GM18520 (cell line): ENCODE results near the gene KLHL4.
"Not testable (repeated sequence)": the region's sequence is repeated elsewhere in the genome, so short reads cannot be mapped to it uniquely, and the experiment has no call there.

ENCODE experiments used
- ATAC-seq: cut with Tn5 transposase; IDR thresholded peaks from one replicate; pipeline ENCODE4 v1.9.1; 2021; ENCODE audit not compliant: unreplicated experiment

The KLHL4 gene

DNA sequence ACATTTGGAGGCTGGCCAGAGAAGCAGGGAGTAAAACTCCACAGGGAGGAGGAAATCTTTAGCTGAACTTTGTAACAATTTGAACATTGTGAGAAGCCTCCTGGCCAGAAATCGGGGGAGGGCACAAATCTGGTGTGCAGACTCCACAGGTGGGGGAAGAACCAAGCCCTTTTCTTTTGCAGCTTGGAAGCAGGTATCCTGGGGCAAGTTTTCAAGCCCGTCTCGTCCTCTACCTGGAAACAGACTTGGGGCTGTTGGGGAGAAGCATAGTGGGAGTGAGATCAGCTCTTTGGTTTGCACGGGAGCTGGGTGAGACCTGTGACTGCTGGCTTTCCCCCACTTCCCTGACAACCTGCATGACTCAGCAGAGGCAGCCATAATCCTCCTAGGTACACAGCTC is 123.8 kb downstream of the KLHL4 start:
- not testable (repeated sequence) for ATAC-seq

DNA sequence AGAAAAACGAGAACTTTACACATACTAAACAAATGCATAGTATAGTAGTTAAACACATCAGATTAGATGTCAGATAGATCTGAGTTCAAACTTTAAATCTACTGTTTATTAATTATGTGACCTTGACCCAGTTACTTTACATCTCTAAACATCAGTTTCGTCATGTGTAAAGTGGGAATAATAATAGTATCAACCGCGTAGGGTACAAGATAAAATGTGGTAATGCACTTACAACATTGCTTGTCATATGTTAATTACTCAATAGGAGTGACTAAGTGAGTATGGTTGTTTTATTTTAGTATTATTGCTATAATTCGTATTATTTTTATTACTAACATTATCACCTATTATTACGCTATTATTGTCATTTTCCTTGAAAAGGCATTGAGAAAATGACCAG is 144.2 kb downstream of the KLHL4 start:
- ATAC-seq: no peak

DNA sequence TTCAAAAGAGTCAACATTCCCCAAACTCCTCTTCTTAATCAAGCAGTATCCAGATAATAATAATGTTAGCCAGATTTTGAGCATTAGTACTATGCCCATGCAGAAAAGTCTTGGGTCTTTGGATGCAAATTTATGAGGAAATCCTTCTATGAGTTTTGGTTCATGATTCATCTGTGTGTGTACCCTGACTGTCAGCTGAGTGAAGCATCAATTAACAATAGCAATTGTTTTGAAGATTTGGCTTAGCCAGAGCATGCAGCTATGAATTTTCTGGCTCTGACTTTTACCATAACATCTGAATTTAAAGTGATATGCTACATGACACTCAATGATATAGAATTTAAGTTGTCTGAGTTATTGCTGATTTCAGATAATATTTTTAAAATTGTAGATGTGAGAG is 145.8 kb downstream of the KLHL4 start:
- no peak for ATAC-seq

DNA sequence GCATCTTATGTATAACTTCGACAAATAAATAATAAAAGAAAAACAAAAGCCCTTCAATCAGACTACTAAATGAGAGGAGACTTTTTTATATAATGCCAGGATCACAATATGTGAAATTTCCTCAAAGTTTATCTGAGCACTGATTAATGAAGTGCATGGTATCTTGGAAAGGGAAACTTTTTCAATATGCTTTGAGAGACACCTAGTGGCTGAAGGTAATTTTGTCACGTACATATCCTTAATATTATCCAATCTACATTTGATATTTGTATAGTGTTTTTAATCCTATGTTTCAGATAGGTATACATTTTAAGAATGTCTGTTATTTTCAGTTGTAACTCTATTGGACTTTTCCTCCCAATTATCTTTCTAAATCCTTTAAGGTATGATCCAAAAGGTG is 146.8 kb downstream of the KLHL4 start:
- no peak for ATAC-seq

DNA sequence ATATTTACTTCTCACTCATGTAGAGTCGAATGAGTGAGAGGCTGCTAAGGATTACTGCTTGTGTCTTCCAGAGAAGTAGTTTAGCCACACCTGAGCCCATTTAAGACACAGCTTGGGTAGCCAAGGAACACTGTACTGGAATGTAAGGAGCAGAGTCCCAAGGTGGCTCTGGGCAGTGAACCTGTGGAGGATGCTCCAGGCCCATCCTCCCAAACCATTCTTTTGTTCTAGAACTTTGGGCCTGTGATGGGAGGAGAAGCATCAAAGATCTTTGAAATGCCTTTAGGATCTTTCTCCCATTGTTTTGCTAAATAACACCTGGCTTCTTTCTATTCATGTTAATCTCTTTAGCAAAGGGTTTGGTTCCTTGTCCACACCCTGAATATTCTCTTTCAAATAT is 162.2 kb downstream of the KLHL4 start:
- no peak for ATAC-seq

DNA sequence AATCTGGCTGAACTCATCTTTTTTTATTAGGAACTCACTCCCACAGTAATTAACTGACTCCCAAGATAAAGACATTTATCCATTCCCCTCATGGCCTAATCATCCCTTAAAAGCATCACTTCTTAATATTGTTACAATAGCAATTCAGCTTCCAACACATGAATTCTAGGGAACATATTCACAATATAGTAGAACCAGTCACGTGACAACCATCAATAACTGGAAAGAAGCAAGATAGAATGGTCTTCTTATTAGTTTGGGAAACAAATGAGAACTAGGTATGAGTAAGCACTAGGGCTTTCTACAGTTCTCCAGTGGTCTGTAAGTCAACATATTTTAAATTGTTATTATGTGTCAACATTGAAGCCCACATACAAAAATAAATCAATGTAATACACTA is 170.1 kb downstream of the KLHL4 start:
- no peak for ATAC-seq

DNA sequence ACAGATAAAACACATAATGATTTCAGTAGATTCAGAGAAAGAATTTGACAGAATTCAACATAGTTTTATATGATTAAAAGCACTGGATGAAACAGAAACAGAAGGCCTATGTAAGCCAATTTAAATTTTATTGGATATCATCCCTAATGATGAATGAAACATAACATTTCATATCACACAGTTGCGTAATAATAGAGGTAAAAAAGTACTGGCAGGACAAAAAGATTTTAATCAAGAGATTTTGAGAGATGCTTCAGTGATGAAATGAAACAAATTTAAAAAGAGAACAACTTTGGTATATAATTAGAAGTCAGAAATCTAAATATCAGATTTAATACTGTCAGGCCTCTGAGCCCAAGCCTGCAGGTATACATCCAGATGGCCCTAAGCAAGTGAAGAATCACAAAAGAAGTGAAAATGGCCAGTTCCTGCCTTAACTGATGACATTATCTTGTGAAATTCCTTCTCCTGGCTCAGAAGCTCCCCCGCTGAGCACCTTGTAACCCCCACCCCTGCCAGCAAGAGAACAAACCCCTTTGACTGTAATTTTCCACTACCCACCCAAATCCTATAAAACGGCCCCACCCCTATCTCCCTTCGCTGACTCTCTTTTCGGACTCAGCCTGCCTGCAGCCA is 170.6 kb downstream of the KLHL4 start:
- not testable (repeated sequence) for ATAC-seq

DNA sequence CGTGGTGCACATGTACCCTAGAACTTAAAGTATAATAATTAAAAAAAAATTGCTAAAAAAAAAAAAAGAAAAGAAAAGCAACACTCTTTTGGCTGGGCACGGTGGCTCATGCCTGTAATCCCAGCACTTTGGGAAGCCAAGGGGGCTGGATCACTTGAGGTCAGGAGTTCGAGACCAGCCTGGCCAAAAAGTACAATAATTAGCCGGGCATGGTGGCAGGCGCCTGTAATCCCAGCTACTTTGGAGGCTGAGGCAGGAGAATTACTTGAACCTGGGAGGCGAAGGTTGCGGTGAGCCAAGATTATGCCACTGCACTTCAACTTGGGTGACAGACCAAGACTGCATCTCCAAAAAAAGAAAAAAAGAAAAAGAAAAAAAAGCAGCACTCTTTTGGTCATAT is 171.6 kb downstream of the KLHL4 start:
- not testable (repeated sequence) for ATAC-seq

DNA sequence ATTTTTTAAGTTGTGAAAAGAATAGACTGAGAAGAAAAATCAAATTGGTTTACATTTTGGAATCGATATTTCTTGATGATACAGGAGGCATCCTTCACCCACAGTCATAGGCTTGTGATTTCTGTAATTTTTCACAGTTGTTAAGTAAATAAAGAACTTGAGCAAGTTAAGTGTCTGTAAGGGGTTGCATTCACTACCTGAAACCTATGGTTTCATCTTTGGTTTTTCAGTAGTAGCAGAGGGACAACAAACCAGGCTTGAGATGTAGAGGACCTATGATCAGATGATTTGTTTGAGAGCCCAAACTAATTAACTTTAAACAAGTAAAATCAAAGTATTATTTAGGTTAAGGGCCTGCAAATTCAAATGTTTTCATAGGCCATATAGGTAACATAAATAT is 175.6 kb downstream of the KLHL4 start:
- ATAC-seq: no peak

DNA sequence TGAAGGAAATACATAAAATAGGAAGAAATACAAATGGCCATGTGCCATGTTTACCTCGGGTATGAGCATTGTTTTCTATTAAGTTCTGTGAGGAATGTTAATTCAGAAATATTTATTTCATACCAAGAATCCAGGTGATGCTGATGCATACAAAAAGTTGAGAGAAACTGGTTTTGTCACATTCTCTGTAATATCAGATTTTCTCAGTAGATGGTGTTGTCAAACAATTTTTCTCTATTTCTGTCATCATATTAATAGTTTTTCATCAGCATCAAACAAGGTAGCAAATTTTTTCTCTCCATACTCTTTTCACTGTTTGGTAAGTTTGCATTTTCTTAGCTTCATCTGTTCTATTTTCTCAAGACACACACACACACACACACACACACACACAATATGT is 179.8 kb downstream of the KLHL4 start:
- no peak for ATAC-seq

DNA sequence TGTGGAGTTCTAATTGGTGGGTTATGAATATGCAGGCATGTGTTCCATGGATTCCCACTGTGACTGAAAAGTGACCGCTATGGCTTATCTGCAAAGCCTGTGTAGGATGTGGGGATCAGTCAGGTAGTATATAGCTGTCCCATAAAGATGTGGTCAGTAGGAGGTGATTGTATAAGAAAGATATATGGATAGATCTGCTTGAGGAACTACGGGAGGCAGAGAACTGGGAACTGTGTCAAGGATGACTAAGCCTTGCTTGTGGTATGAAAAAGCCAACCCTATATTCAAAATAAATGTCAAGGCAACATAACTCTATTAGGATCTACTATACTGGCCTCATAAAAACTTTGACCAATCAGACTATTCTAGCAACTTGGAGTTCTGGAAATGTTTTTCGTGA is 185.2 kb downstream of the KLHL4 start:
- no peak for ATAC-seq

DNA sequence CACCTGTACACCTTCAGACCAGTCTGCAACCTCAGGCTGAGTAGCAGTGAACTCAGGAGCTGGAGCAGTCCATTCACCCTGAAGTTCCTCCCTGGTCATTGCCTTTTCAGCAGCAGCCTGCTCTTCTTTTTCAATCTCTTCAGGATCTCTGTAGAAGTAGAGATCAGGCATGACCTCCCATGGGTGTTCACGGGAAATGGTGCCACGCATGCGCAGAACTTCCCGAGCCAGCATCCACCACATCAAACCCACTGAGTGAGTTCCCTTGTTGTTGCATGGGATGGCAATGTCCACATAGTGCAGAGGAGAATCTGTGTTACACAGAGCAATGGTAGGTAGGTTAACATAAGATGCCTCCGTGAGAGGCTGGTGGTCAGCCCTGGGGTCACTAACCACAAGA is 185.9 kb downstream of the KLHL4 start:
- not testable (repeated sequence) for ATAC-seq

DNA sequence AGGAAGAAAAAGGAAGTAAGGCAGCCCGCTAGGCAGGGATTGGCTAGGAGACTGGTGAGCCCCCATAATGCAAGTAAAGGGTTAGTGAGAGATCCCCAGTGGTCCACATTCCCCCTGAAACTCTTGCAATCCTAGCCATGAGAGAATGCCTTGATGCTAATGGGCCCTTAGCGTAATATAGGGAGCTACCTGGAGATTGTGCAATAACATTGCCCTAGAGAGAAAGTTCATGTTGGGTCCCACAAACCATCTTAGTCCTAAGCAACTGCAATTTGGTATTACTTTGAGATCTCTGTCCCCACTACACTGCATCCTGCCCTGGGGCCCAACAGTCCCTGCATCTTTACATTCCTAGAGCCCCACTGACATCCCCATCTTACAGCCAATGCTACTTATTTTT is 188.5 kb downstream of the KLHL4 start:
- ATAC-seq: no peak

DNA sequence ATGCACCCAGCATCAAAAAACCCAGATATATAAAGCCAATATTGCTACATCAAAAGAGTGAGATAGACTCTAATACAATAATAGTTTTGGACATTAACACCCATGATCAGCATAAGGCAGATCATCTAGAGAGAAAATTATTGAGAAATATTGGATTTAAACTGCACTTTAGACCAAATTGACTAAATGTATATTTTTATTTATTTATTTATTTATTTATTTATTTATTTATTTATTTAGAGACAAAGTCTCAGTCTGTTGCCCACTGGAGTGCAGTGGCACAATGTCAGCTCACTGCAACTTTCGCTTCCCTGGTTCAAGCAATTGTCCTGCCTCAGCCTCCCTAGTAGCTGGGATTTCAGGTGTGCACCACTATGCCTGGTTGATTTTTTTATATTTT is 193.0 kb downstream of the KLHL4 start:
- no peak for ATAC-seq
